NOMO-1 treated with DMSO at 0.1 percent for 48 hours (cell line): ENCODE measurements around the gene AVEN.
"Not testable (repeated sequence)": the region's sequence is repeated elsewhere in the genome, so short reads cannot be mapped to it uniquely, and the experiment has no call there.

ENCODE experiments used
- DNase-seq: peaks from one replicate; lab custom pipeline; 2025; ENCODE audit not compliant: unreplicated experiment; lab: John Stamatoyannopoulos, UW

AVEN gene, protein sequence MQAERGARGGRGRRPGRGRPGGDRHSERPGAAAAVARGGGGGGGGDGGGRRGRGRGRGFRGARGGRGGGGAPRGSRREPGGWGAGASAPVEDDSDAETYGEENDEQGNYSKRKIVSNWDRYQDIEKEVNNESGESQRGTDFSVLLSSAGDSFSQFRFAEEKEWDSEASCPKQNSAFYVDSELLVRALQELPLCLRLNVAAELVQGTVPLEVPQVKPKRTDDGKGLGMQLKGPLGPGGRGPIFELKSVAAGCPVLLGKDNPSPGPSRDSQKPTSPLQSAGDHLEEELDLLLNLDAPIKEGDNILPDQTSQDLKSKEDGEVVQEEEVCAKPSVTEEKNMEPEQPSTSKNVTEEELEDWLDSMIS

GRCh38 chr15:34038871-34039789, at the start of gene AVEN:
Gene AVEN (minus strand): TSS chr15:34039204. CDS start chr15:34039046, 158 bp downstream.
- DNase-seq: peak; percentile 50

DNA sequence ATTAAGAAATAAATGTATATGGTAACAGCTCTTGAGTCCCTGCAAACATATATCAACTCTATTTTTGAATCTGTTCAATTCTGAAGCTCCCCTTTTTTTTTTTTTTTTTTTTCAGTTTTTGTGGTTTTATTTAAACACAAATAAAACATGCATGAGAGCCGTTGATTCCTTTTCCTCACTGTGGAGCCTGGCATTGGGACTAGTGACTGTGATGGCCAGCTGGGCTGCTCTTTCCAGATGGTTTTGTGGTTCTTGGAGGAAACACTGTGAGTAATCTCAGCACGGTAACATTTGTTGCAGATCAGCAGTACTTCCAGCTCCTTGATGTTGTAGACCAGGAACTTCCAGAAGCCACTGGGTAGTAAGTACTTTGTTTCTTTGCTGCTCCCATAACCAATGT, 46.7 kb upstream of the AVEN start:
- DNase-seq: no peak

DNA sequence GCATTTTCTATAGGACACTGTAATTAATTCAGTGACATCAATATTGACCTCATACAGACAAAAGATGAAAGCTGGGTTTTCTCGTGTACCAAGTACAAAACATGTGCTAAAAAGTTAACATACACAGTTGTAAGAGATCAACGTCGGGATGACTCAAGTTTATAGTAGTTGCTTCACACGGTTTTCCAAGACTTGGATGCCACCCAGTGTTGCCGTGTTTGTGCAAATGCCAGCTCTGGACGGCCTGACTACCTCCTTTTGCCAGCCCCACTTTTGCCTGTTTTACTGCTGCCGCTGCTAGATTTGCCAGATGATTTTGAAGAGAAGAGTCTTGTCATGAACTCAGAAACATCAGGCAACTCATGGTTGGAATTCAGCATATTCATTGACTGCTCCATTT, 45.1 kb upstream of the AVEN start:
- DNase-seq: no peak

GRCh38 chr15:34079904-34080303, 40.9 kb upstream of the AVEN start:
- no peak for DNase-seq

- no peak for DNase-seq
These were observed 39.9 kb upstream of the AVEN start for GRCh38 chr15:34078900-34079299.

GRCh38 chr15:34076785-34077184, 37.8 kb upstream of the AVEN start:
- no peak for DNase-seq

DNA sequence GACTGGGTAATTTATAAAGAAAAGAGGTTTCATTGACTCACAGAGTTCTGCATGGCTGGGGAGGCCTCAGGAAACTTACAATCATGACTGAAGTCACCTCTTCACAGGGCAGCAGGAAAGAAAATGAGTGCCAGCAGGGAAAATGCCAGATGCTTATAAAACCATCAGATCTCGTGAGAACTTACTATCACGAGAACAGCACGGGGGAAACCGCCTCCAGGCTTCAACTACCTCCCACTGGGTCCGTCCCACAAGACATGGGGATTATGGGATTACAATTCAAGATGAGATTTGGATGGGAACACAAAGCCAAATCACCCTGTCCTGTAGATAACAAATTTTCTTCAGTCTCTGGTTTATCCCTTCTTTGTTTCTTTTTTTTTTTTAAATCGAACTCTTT, 31.0 kb upstream of the AVEN start:
- DNase-seq: no peak

DNA sequence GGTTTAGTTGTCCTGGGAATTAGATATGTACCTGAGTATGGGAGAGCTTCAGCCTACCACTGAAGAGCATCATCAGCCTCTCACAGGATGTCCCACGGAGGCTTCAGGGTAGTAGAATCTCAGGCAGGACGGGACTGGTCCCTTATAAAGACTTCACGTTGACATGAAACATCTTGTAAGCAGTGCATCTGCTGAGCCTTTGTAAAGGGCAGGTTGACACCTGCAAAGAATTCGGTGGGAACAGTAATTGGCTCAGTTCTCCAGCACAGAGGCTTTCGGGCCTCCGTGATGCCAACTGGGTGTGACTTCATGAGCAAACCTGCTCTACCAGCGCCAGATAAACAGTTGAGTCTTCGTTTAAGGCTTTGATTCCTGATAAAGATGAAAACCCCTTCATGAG, 26.9 kb upstream of the AVEN start:
- DNase-seq: no peak

DNA sequence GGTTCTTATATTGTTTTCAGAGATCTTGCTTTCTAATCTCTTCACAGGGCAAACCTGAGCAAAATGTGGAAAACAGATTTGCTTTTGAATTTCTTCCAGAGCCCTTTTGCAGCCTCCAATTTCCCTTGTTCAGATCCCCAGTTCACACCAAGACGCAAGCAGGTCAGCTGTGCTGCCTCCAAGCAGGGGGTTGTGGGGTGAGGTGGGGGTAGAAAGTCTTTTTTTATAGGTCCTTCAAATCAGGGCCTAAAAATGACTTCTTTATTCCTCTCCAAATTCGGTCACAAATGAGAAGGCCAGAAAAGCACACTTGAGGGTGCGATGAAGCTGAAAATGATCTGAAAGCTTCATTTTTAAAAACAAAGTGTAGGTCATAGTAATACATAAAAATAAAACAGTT, 26.3 kb upstream of the AVEN start:
- DNase-seq: no peak

DNA sequence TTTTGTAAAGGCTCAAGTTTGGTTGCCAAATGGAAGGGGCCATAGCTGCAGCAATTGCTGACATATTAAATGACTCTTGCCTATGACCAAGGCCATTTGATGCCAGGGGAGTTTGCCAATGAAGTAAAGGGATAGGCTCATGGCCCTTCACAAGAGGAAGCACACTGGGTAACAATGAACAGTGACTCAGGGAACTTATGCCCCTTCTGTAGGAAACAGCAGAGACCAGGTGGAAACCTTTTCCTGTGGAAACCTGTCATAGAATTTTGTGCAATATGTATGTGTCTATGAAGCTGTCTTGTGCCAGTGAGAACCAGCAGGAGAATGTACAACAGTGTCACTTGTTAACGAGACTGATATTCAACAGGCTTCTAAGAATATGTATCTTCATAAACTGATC, 25.4 kb upstream of the AVEN start:
- DNase-seq: no peak

GRCh38 chr15:34059946-34060345, 20.9 kb upstream of the AVEN start:
- no peak for DNase-seq

DNA sequence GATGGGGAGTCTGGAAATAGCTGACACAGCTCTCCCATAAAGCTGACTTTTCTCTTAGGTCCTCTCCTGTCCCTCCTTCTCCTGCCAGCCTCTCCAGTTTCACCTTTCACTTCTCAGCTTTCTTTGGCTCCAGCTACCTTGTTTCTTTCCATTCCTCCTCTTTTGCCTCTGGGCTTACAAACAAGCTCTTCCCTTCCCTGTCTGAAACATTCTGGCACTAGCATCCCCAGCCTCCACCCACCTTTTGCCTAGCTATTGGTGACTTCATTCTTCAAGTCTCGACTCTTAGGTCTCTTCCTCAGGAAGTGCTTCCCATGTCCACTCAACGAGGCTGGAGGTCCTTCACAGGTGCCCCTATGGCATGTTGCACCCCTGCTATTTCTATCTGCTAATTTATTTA, 20.5 kb upstream of the AVEN start:
- no peak for DNase-seq

DNA sequence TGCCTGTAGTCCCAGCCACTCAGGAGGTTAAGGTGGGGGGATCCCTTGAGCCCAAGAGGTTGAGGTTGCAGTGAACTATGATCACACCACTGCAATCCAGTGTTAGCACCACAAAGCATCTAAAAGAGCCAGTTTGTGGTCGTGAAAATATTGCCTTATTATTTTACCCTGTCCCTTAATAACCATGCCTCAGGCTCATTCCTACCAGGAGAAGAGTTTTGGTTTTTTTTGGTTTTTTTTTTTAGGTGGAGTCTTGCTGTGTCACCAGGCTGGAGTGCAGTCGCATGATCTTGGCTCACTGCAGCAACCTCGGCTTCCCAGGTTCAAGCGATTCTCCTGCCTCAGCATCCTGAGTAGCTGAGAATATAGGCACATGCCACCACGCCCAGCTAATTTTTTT, 17.9 kb upstream of the AVEN start:
- no peak for DNase-seq

GRCh38 chr15:34055868-34056595, 17.0 kb upstream of the AVEN start:
- no peak for DNase-seq

DNA sequence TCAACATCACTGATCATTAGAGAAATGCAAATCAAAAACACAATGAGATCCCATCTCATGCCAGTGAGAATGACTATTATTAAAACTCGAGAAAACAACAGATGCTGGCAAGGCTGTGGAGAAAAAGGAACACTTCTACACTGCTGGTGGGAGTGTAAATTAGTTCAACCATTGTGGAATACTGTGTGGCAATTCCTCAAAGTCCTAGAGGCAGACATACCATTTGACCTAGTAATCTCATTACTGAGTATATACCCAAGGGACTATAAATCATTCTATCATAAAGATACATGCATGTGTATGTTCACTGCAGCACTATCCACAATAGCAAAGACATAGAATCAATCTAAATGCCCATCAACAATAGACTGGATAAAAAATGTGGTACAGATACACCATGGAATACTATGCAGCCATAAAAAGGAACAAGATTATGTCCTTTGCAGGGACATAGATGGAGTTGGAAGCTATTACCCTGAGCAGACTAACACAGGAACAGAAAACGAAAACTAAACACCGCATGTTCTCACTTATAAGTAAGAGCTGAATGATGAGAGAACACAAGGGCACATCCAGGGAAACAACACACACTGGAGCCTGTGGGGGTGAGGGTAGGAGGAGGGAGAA, 15.2 kb upstream of the AVEN start:
- DNase-seq: no peak

GRCh38 chr15:34050385-34050784, 11.4 kb upstream of the AVEN start:
- DNase-seq: not testable (repeated sequence)

DNA sequence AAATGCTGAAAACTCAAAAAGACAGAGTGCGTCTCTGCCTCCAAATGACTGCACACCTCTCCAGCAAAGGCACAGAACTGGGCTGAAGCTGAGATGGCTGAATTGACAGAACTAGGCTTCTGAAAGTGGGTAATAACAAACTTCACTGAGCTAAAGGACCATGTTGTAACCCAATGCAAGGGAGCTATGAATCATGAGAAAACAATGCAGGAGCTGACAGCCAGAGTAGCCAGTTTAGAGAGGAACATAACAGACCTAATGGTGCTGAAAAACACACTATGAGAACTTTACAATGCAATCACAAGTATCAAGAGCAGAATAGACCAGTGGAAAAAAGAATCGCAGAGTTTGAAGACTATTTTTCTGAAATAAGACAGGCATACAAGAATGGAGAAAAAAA, 10.1 kb upstream of the AVEN start:
- DNase-seq: no peak

DNA sequence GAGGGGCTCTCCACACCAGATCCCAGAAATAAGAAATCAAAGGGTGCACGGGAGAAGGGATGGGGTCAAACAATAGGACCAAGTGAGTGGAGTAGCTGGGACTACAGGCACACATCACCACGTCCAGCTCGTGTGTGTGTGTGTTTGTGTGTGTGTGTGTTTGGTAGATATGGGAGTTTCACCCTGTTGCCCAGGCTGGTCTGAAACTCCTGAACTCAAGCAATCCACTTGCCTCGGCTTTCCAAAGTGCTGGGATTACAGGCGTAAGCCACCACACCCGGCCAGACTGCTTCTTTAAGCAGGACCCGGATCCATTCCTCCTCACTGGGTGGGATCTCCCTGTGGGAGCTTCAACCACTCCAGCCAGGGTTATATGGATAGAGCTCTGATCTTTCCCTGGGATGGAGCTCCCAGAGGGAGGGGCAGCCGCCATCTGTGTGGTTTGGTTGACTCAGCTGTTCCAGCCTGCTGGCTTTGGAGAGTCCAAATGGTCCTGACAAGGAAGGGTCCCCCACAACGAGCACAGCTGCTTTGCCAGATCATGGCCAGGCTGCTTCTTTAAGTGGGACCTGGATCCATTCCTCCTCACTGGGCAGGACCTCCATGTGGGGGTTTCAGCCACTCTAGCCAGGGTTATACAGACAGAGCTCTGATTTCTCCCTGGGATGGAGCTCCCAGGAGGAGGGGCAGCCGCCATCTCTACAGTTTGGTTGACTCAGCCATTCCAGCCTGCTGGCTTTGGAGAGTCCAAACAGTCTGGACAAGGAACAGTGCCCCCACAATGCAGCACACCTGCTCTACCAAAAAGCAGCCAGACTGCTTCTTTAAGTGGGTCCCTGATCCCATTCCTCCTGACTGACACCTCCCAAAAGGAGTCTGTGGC, 9.1 kb upstream of the AVEN start:
- no peak for DNase-seq

DNA sequence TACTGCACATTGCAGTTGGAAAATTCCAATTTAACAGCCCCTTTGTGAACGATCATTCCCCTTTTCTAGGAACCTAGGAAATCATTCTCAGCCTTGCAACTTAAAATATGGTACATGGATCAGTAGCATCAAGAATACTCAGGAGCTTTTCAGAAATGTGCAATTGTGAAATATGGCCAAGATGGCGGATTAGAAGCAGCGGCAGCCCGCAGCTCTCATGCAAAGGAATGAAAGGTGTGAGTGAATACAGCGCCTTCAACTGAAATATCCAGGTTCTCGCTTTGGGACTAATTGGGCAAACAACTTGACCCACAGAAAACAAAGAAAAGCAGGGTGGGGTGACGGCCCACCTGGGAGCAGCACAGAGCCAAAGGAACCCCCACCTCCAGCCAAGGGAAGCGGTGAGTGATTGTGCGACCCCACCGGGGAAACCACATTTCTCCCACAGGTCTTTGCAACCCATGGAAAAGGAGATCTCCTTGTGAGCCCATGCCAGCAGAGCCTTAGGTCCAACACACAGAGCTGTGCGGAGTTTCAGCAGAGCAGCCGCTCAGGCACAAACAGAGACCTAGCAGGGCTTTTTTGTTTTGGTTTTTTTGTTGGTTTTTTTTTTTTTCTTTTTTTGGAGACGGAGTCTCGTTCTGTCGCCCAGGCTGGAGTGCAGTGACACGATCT, 7.6 kb upstream of the AVEN start:
- no peak for DNase-seq

GRCh38 chr15:34043813-34044212, 4.8 kb upstream of the AVEN start:
- DNase-seq: no peak
